Spinal cord (tissue), 10 donors: ENCODE data around the gene MRRF. TPM values are rescaled to one million over a fixed set of nuclear protein-coding genes. Genes with fewer than 3 reads are reported as not detected.
A peak's percentile ranks its signal among the peaks of the same experiment; 100 is the strongest.

Source experiments
- DNase-seq, 6 donors: peaks; one replicate each; pipeline versions ENCODE4 v3.0.0 to v3.0.0-alpha.2; 2013 to 2015; ENCODE audit warnings: low spot score in 6 of 6, low read depth in 4 of 6
- H3K27ac ChIP-seq: one replicate; pipeline ENCODE4 v1.5.1; 2013; ENCODE audit warnings: low read depth, low read length, control low read depth
- H3K27me3 ChIP-seq: one replicate; pipeline ENCODE4 v1.6.1; 2013; ENCODE audit warnings: low read length; ENCODE audit not compliant: control insufficient read depth, insufficient read depth
- H3K36me3 ChIP-seq: one replicate; pipeline ENCODE4 v1.6.1; 2013; ENCODE audit warnings: low read length; ENCODE audit not compliant: control insufficient read depth, insufficient read depth
- H3K4me1 ChIP-seq: one replicate; pipeline ENCODE4 v1.6.1; 2013; ENCODE audit warnings: low read length; ENCODE audit not compliant: control insufficient read depth, insufficient read depth
- H3K4me3 ChIP-seq: one replicate; pipeline ENCODE4 v1.5.1; 2013; ENCODE audit warnings: low read depth, low read length, control low read depth
- H3K9me3 ChIP-seq: one replicate; pipeline ENCODE4 v1.6.1; 2013; ENCODE audit warnings: low read length; ENCODE audit not compliant: control insufficient read depth, insufficient read depth
- WGBS: methylation state at CpG from one replicate; pipeline ENCODE4 v1.1.5; 2013; ENCODE audit warnings: missing lambda C conversion rate; ENCODE audit not compliant: insufficient coverage; 5-methylcytosine and 5-hydroxymethylcytosine counted together
- polyA plus RNA-seq, 2 donors: library from polyadenylated mRNA; unstranded; fragments of 120-200 nt; gene quantifications; one replicate each; pipeline ENCODE4 v1.2.1, GENCODE V29; 2013; ENCODE audit not compliant: insufficient read length in 2 of 2
- total RNA-seq, 2 donors: library from RNA; depleted of rRNA in 1 of 2; stranded (reverse); fragments of 120-200 nt in 1 of 2; fragments of >200 nt in 1 of 2; gene quantifications; one replicate each; pipeline versions ENCODE4 v1.2.3 to v1.2.4, GENCODE V29; 2013 to 2014
- donor health status: healthy.

MRRF gene
- total and polyA plus RNA-seq, 4 donors, result 23.5 to 31.6 (median 27.8) TPM

GRCh38 chr9:122246666-122247065 lies 18.0 kb upstream of the MRRF start:
- 40% methylated on average over 1 of the region's 3 CpGs for WGBS
- DNase-seq, result no peak
- Histone ChIP-seq H3K4me3 (no peak overlapping the region), H3K27me3 (no peaks in the 10 kb centered on the region), H3K36me3 (peaks cover 21% of the 10 kb centered on the region), H3K9me3 (no peaks in the 10 kb centered on the region), H3K27ac (no peak overlapping the region), H3K4me1 (no peaks in the 10 kb centered on the region)

GRCh38 chr9:122248448-122248865 lies 16.2 kb upstream of the MRRF start:
- Histone ChIP-seq H3K4me3 (no peak overlapping the region), H3K27me3 (no peaks in the 10 kb centered on the region), H3K27ac (no peak overlapping the region), H3K36me3 (peaks cover 12% of the 10 kb centered on the region), H3K9me3 (no peaks in the 10 kb centered on the region), H3K4me1 (no peaks in the 10 kb centered on the region)
- DNase-seq, result no peak
- WGBS, result 100% methylated on average over 4 of the region's 5 CpGs

GRCh38 chr9:122251351-122251750 lies 13.3 kb upstream of the MRRF start:
- H3K4me1 ChIP-seq, result no peaks in the 10 kb centered on the region
- H3K4me3 ChIP-seq, result no peak overlapping the region
- no peaks in the 10 kb centered on the region for H3K27me3 ChIP-seq
- H3K27ac ChIP-seq, result no peak overlapping the region
- no peaks in the 10 kb centered on the region for H3K9me3 ChIP-seq
- WGBS, result 62% methylated on average over 1 of the region's 2 CpGs
- DNase-seq, result no peak
- H3K36me3 ChIP-seq, result peaks cover 12% of the 10 kb centered on the region

GRCh38 chr9:122252796-122253195 lies 11.9 kb upstream of the MRRF start:
- H3K27ac ChIP-seq, result no peak overlapping the region
- no peak overlapping the region for H3K4me3 ChIP-seq
- no CpG with 5 or more reads among the region's 5 CpGs for WGBS
- DNase-seq, result no peak
- peaks cover 14% of the 10 kb centered on the region for H3K36me3 ChIP-seq
- no peaks in the 10 kb centered on the region for H3K27me3 ChIP-seq
- no peaks in the 10 kb centered on the region for H3K9me3 ChIP-seq
- H3K4me1 ChIP-seq, result no peaks in the 10 kb centered on the region

DNA sequence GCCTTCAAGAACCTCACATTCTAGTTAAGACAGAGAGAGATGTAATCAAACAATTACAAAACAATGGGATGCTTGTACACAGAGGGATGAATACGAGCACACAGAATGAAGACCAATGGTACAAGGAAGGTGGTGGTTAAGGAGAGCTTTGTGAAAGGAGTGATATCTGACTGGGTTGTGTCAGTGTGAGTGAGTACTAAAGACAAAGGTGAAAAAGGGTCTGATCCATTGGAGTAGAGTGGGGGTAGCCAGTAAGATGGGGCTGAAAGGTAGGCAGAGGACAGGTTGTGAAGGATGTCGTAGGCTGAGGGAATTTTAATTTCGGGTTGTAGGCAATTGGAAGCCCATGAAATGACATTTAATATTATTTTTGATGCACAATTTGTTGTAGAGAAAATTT lies 9.9 kb upstream of the MRRF start:
- no peak overlapping the region for H3K27ac ChIP-seq
- no peak overlapping the region for H3K4me3 ChIP-seq
- H3K4me1 ChIP-seq, result no peaks in the 10 kb centered on the region
- H3K36me3 ChIP-seq, result peaks cover 11% of the 10 kb centered on the region
- DNase-seq, result no peak
- H3K27me3 ChIP-seq, result no peaks in the 10 kb centered on the region
- H3K9me3 ChIP-seq, result no peaks in the 10 kb centered on the region
- WGBS, result 29% methylated on average over 1 of the region's 3 CpGs

DNA sequence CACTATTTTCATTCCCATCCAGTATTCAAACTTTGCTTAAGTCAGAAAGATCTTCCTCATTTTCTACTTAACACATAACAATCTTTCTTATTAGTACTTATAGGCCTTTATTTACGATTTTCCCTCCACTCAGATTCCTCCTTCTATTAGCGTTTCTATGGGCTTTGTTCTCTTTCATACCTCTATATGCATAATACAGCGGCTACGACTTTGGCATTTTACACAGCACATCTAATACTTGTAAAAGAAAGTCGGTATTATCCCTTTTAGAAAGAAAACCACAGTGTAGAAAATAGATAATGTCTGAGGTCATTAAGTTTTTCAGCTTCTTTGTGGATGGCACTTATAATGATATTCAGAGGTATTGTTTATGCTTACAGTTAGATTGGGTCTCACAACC lies 8.5 kb upstream of the MRRF start:
- Histone ChIP-seq H3K4me3 (no peak overlapping the region), H3K27me3 (no peaks in the 10 kb centered on the region), H3K36me3 (peaks cover 15% of the 10 kb centered on the region), H3K27ac (no peak overlapping the region), H3K9me3 (no peaks in the 10 kb centered on the region), H3K4me1 (no peaks in the 10 kb centered on the region)
- WGBS, result 80% methylated on average over 2 of the region's 5 CpGs
- DNase-seq, result no peak

DNA sequence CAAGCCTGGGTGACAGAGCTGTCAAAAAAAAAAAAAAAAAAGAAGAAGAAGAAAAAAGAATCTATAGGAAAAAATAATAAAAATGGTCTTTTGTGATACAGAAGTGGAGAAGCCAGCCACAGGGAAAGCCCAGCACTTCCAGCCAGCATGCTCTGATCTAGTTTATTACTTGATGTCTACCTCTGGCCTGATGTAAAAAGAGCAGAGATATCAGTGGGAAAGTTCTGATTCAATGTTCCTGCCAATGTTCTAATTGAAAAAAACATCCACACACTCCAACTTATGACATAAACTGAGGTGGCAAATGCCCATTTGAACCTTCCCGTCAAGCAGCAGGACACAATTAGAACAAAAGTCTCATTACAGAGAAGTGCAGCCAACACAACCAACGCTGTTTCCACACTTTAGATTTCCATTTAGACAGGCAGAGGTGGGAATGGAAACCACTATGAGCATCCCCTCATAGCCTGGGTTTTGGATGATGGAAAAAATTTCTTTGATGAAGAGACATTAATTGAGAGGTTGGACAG lies 5.7 kb upstream of the MRRF start:
- no peak for DNase-seq
- H3K27ac ChIP-seq, result no peak overlapping the region
- H3K27me3 ChIP-seq, result no peaks in the 10 kb centered on the region
- no peak overlapping the region for H3K4me3 ChIP-seq
- peaks cover 19% of the 10 kb centered on the region for H3K36me3 ChIP-seq
- no CpG with 5 or more reads among the region's 2 CpGs for WGBS
- no peaks in the 10 kb centered on the region for H3K9me3 ChIP-seq
- peaks cover 7% of the 10 kb centered on the region for H3K4me1 ChIP-seq

GRCh38 chr9:122261469-122261881 lies 3.2 kb upstream of the MRRF start:
- H3K27ac ChIP-seq, result no peak overlapping the region
- no peak overlapping the region for H3K4me3 ChIP-seq
- no peaks in the 10 kb centered on the region for H3K9me3 ChIP-seq
- peaks cover 19% of the 10 kb centered on the region for H3K36me3 ChIP-seq
- WGBS, result no CpG with 5 or more reads among the region's 1 CpG
- H3K4me1 ChIP-seq, result peaks cover 7% of the 10 kb centered on the region
- H3K27me3 ChIP-seq, result no peaks in the 10 kb centered on the region
- no peak for DNase-seq

DNA sequence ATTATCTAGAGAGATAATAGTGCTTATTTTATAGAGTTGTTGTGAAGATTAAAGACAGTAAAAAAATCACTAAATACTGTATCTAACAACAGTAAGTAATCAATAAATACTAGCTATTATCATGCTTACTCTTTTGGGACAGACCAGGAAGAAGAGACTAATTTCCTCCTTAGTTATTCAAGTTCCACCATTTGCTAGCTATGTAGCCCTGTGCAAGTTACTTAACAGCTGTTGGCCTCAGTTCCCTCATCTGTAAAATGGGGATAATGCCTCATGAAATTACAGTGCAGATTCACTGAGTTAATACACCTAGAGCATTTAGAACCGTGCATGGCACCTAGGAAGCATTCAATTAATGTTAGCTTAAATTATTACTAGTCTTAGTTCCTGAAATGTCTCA lies 2.6 kb upstream of the MRRF start:
- no CpG with 5 or more reads among the region's 1 CpG for WGBS
- no peak for DNase-seq
- Histone ChIP-seq H3K4me1 (peaks cover 7% of the 10 kb centered on the region), H3K27me3 (no peaks in the 10 kb centered on the region), H3K27ac (no peak overlapping the region), H3K9me3 (no peaks in the 10 kb centered on the region), H3K36me3 (peaks cover 16% of the 10 kb centered on the region), H3K4me3 (no peak overlapping the region)

GRCh38 chr9:122263699-122264349 lies 858 bp upstream of the MRRF start:
- H3K4me3 ChIP-seq, result peak overlapping the region; percentile 81
- DNase-seq, result peak in 1 of 6 donors; percentile 18

More at GRCh38 chr9:122263699-122264349, 858 bp upstream of the MRRF start:
- Histone ChIP-seq H3K9me3 (no peaks in the 10 kb centered on the region), H3K4me1 (peaks cover 7% of the 10 kb centered on the region), H3K27ac (peak overlapping the region; percentile 86), H3K36me3 (peaks cover 13% of the 10 kb centered on the region), H3K27me3 (no peaks in the 10 kb centered on the region)
- 33% methylated on average over 6 of the region's 13 CpGs for WGBS
